GM18505 (cell line): ENCODE data around the gene ZEB2.

ENCODE experiments used
- ATAC-seq: cut with Tn5 transposase; IDR thresholded peaks from one replicate; pipeline ENCODE4 v1.9.1; 2021; ENCODE audit not compliant: unreplicated experiment
- POLR2A ChIP-seq: IDR thresholded peaks from 4 replicates; pipeline ENCODE4 v1.6.1; 2011; ENCODE audit warnings: borderline replicate concordance; ENCODE audit not compliant: insufficient read depth, insufficient read length; ENCODE audit errors: extremely low read depth

Gene ZEB2

DNA sequence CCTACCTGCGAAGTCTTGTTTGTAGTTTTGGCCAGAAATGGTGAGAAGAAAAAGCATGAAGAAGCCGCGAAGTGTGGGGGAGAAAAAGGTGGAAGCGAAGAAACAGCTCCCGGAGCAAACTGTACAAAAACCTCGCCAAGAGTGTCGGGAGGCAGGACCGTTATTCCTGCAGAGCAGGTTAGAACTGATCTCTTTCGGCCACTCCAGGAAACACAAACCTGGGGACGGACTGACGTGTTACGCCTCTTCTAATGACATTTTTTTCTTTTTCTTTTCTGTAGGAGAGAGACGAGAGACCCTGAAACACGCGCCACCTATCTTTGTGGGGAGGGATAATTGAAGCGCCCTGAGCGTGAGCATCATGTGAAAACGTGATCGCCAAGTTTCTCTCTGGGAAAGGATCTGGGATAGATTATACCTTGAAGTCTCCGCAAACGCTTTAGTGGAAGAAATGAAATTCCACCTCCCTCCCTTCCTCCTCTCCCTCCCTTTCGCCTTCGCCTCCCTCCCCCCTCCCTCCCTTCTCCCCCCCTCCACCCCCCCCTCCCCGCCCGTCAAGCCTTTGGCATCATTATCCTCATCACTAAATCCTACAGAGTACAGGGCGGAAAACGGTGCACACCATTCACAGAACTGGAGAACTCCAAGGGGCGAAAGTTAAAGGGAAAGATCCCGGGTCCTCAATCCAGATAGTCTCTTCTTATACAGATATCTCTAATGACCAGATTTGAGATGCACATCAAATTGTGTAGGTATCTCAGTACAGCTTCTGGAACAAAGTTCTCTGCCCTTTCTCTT lies at the start of gene ZEB2:
Gene ZEB2, minus strand, starts transcription at position 186 of the 798 bp plus-strand sequence. CDS start 2,769 bp downstream, outside the sequence.
- ATAC-seq: no peak
- no peak for TF ChIP-seq POLR2A

DNA sequence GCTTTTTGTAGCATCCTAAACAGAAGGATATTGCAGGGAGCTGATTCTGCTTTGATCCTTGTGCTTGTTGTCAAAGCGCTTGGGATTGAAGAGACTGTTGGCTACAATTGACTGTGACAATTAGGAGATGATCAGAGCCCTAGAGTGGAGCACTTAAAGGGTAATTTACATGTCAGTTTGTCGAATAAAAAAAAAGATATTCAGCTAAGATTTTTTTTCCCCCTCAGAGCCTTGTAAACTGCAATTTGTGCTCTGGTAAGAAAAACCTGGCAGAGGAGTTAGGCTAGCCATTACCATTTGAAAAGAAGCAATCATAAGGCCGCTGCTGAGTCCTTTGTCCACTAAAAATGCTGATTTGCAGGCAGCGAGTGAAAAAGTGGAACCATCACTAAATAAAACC lies 47.8 kb upstream of the ZEB2 start:
- no peak for ATAC-seq

DNA sequence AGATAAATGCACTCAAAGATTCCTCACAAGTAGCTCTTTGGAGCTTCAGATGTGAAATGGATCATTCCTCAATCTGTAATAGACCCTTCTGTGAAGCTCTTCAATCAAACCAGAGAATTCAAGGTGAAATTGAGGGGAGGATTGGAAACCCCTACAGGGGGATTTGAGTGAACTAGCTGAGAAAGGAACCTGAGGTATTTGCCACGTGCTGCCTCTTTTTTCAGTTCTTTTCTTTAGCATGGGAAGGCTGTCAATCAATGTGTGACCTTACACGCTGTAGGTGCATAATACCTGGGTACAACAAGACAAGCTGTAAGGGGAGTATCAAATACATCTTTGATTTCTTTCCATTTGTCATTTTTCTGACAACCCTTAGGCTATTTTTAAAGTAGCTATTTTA lies 46.5 kb upstream of the ZEB2 start:
- TF ChIP-seq POLR2A: no peak
- no peak for ATAC-seq

More for the DNA sequence above, 47.8 kb upstream of the ZEB2 start:
- TF ChIP-seq POLR2A: no peak

DNA sequence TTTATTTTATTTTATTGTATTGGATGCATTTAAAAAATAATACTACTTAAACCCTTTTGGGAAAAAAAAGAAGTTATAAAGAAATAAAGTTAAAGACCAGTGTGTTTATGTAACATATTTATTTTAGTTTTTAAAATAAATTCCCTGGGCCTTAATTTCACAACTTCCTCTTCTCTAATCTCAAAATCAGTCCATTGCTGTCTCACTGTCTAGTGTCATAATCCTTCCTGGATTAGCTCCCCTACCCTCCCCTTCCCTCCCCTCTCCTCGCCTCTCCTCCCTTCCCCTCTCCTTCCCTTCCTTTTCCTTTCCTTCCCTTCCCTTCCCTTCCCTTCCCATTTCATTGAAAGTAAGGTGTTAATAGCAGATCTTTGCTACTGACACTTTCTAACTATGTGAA lies 40.3 kb upstream of the ZEB2 start:
- ATAC-seq: no peak
- TF ChIP-seq POLR2A: no peak

GRCh38 chr2:144559681-144560080 lies 39.8 kb upstream of the ZEB2 start:
- ATAC-seq: no peak
- no peak for TF ChIP-seq POLR2A

GRCh38 chr2:144559242-144559641 lies 39.3 kb upstream of the ZEB2 start:
- TF ChIP-seq POLR2A: no peak
- no peak for ATAC-seq

DNA sequence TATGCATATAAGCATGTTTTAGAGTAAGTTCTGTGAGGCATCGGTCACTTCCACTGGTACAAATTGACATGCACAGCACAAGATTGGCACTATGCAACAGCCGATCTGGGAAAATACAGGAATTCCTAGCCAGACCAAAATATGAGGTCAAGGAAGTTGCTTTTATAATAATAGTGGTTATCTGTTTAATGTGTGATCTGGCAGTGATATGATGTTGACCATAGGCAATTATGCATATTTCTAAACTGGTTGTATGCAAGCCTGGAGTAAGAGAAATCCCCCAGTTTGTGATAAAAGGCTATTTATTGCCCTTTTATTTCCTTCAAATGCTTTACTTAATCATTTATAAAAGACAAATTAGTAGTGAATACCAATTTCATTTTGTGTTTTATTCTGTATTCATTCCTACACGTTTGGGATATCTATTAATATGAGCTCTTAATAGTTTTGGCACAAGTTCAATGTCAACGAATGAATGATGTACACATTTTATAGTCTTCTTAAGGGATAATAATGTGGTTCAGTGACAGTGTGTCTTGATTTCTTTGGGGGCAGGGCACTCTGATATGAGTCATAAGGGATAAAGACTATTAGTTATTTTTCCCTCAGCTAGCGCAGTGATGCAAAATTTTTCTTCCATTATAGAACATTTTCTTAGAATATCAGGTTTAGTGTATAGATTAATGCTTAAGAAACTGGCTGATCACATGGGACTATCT lies 34.7 kb upstream of the ZEB2 start:
- no peak for TF ChIP-seq POLR2A
- no peak for ATAC-seq

DNA sequence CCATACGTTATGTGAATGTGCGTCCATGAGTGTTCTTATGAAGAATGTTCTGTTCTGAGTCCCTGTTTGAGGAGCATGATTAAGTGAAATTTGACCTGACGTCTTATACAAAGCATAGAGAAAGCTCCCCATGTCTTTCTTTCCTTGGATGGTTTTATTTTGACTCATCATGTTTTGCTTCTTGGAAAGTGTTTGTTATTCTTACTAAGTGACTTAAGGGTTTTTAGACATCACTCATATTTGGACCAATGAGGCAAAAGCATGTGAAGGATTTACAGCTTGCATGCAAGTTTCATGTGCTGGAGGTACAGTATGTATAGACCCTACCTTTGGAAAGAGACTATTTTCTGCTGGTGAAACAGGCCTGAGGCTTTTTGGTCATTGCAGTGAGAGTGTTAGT lies 33.5 kb upstream of the ZEB2 start:
- no peak for TF ChIP-seq POLR2A
- ATAC-seq: no peak

- TF ChIP-seq POLR2A: no peak
- no peak for ATAC-seq
Measured at GRCh38 chr2:144552821-144553220, 32.9 kb upstream of the ZEB2 start.

GRCh38 chr2:144550911-144551310 lies 31.0 kb upstream of the ZEB2 start:
- no peak for ATAC-seq
- no peak for TF ChIP-seq POLR2A

- TF ChIP-seq POLR2A: no peak
- no peak for ATAC-seq
Measured at GRCh38 chr2:144550084-144550483, 30.2 kb upstream of the ZEB2 start.

DNA sequence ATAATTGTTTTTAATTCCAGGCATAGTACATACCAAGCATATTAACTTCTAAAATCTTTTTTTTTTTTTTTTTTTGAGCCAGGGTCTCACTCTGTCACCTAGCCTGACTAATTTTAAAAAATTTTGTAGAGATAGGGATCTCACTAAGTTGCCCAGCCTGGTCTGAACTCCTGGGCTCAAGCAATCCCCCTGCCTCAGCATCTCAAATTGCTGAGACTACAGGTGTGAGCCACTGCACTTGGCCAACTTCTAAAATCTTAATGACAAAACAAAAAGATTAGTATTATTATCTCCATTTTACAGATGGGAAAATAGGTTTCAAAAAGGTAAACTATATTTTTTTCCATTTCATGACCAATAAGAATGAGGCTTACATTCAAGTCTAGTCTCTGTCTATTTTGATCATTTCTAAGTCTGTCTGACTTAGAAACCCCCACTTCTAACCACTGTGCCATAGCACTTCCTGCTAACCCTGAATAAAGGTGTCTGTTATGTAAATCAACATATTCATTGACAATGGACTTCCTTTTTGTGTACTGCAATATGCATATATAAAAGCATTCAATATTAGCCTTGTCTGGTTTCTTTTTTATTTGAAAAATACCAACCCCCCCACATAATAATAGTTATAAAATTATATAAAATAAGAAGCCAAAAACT lies 28.7 kb upstream of the ZEB2 start:
- peak; percentile 77 for ATAC-seq
- TF ChIP-seq POLR2A: no peak

DNA sequence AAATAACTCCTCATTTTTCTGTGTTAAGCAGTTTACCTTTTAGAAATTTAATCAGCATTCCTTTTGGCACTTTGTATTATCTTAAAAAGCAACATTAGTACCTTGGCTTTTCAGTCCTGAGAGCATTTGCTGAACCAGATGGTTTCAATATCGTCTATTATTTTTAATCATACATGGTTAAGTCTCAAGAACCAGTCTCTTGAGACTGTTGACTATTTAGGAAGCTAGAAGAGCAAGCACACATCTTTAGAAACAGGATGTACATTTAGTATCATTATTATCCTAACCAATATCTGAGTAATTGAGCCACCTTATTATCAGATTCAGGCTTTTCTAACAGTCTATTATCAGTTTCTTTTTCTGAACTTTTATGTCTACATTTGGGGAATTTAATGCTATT lies 28.2 kb upstream of the ZEB2 start:
- TF ChIP-seq POLR2A: no peak

More for the DNA sequence above, 28.2 kb upstream of the ZEB2 start:
- ATAC-seq: no peak
